Hepatocyte (in vitro differentiated cells): Measurements from ENCODE around the gene EIF6. TPM values are rescaled to one million over a fixed set of nuclear protein-coding genes. Genes with fewer than 3 reads are reported as not detected.

Experiments used
- DNase-seq: peaks from one replicate; pipeline ENCODE4 v3.0.0-alpha.2; 2016; ENCODE audit warnings: low spot score
- H2AFZ ChIP-seq: fragments of 200-600 bp; sonication (generic); 2 replicates; pipeline ENCODE4 v1.6.0; 2016; ENCODE audit warnings: antibody characterized with exemption, mild to moderate bottlenecking
- H3K27ac ChIP-seq: fragments of 200-600 bp; sonication (generic); 2 replicates; pipeline ENCODE4 v1.5.1; 2016; ENCODE audit warnings: mild to moderate bottlenecking
- H3K27me3 ChIP-seq: fragments of 200-600 bp; sonication (generic); 2 replicates; pipeline ENCODE4 v1.6.1; 2016
- H3K36me3 ChIP-seq: fragments of 200-600 bp; sonication (generic); replicated peaks from 2 replicates; pipeline ENCODE4 v1.5.1; 2016; ENCODE audit warnings: low read depth; ENCODE audit not compliant: insufficient read depth
- H3K4me1 ChIP-seq: fragments of 200-600 bp; sonication (generic); 2 replicates; pipeline ENCODE4 v1.5.1; 2016; ENCODE audit warnings: mild to moderate bottlenecking, moderate library complexity; ENCODE audit not compliant: insufficient read depth
- H3K4me2 ChIP-seq: fragments of 200-600 bp; sonication (generic); 2 replicates; pipeline ENCODE4 v1.6.0; 2016
- H3K4me3 ChIP-seq: fragments of 200-600 bp; sonication (generic); 2 replicates; pipeline ENCODE4 v1.5.1; 2016; ENCODE audit warnings: mild to moderate bottlenecking
- H3K79me2 ChIP-seq: fragments of 200-600 bp; sonication (generic); 2 replicates; pipeline ENCODE4 v1.6.0; 2017; ENCODE audit warnings: mild to moderate bottlenecking
- H3K9me2 ChIP-seq: fragments of 200-600 bp; sonication (generic); replicated peaks from 2 replicates; pipeline ENCODE4 v1.6.0; 2017; ENCODE audit warnings: mild to moderate bottlenecking; ENCODE audit not compliant: insufficient read depth
- H3K9me3 ChIP-seq: fragments of 200-600 bp; sonication (generic); 2 replicates; pipeline ENCODE4 v1.5.1; 2016; ENCODE audit warnings: low read depth, mild to moderate bottlenecking
- H4K20me1 ChIP-seq: fragments of 200-600 bp; sonication (generic); 2 replicates; pipeline ENCODE4 v1.6.0; 2016; ENCODE audit warnings: mild to moderate bottlenecking; ENCODE audit not compliant: insufficient read depth, poor library complexity, severe bottlenecking
- CTCF ChIP-seq: fragments of 200-600 bp; sonication (generic); IDR thresholded peaks from 2 replicates; pipeline ENCODE4 v1.5.1; 2016; ENCODE audit warnings: antibody characterized with exemption, mild to moderate bottlenecking; ENCODE audit not compliant: poor library complexity
- EZH2 ChIP-seq: fragments of 200-600 bp; sonication (generic); IDR thresholded peaks from 2 replicates; pipeline ENCODE4 v1.6.1; 2016; ENCODE audit warnings: antibody characterized with exemption, mild to moderate bottlenecking, borderline replicate concordance
- EZH2phosphoT487 ChIP-seq: fragments of 200-600 bp; sonication (generic); IDR thresholded peaks from one replicate; pipeline ENCODE4 v1.6.1; 2018; ENCODE audit warnings: antibody characterized with exemption, mild to moderate bottlenecking, low read depth, moderate library complexity; ENCODE audit not compliant: unreplicated experiment, severe bottlenecking
- WGBS: methylation state at CpG from one replicate; pipeline ENCODE4 v1.1.6; 2016; ENCODE audit warnings: low lambda C conversion rate; ENCODE audit errors: missing lambda C conversion rate; 5-methylcytosine and 5-hydroxymethylcytosine counted together
- polyA plus RNA-seq: library from polyadenylated mRNA; unstranded; fragments of >200 nt; fragmentation: Nextera tagmentation; extraction: Ambion mirVana; gene quantifications from 2 replicates; pipeline ENCODE4 v1.2.1, GENCODE V29; 2016
- total RNA-seq: library from RNA; depleted of rRNA; stranded (reverse); fragments of >200 nt; gene quantifications from 2 replicates; pipeline ENCODE4 v1.2.3, GENCODE V29; 2014

EIF6 gene
- total and polyA plus RNA-seq, 2 experiments from 2014 or later, result 112 to 230 TPM

- WGBS, result 88% methylated on average over 5 of the region's 5 CpGs
Measured at GRCh38 chr20:35311822-35312221, 27.2 kb upstream of the EIF6 start.

GRCh38 chr20:35311409-35311808 is 26.8 kb upstream of the EIF6 start:
- Histone ChIP-seq H3K4me2 (no peak overlapping the region), H3K27ac (peak overlapping the region; percentile 52)

More at GRCh38 chr20:35311822-35312221, 27.2 kb upstream of the EIF6 start:
- H3K9me2 ChIP-seq, result no peaks in the 10 kb centered on the region
- peaks cover 13% of the 10 kb centered on the region for H3K4me1 ChIP-seq
- H3K4me2 ChIP-seq, result no peak overlapping the region
- no peak overlapping the region for H3K4me3 ChIP-seq
- no peaks in the 10 kb centered on the region for H3K9me3 ChIP-seq
- no peak for DNase-seq
- H4K20me1 ChIP-seq, result no peaks in the 10 kb centered on the region
- H3K27me3 ChIP-seq, result no peaks in the 10 kb centered on the region
- H3K79me2 ChIP-seq, result no peaks in the 10 kb centered on the region
- no peaks in the 10 kb centered on the region for H3K36me3 ChIP-seq
- no peak overlapping the region for H2AFZ ChIP-seq
- TF ChIP-seq CTCF, result no peak
- TF ChIP-seq EZH2, result no peak
- TF ChIP-seq EZH2phosphoT487, result no peak
- peak overlapping the region; percentile 52 for H3K27ac ChIP-seq

GRCh38 chr20:35307666-35308653 is 23.4 kb upstream of the EIF6 start:
- H3K4me2 ChIP-seq, result no peak overlapping the region
- no peak for TF ChIP-seq EZH2phosphoT487
- no peak for TF ChIP-seq CTCF
- TF ChIP-seq EZH2, result no peak
- H3K79me2 ChIP-seq, result no peaks in the 10 kb centered on the region
- 83% methylated on average over 13 of the region's 13 CpGs for WGBS
- H3K27ac ChIP-seq, result peak overlapping the region; percentile 93
- no peaks in the 10 kb centered on the region for H4K20me1 ChIP-seq
- DNase-seq, result no peak
- H3K4me1 ChIP-seq, result peaks cover 46% of the 10 kb centered on the region
- H3K9me3 ChIP-seq, result no peaks in the 10 kb centered on the region
- no peaks in the 10 kb centered on the region for H3K27me3 ChIP-seq
- no peak overlapping the region for H2AFZ ChIP-seq
- no peak overlapping the region for H3K4me3 ChIP-seq
- H3K36me3 ChIP-seq, result no peaks in the 10 kb centered on the region
- H3K9me2 ChIP-seq, result no peaks in the 10 kb centered on the region

More at GRCh38 chr20:35311409-35311808, 26.8 kb upstream of the EIF6 start:
- WGBS, result 87% methylated on average over 2 of the region's 2 CpGs
- TF ChIP-seq CTCF, result no peak
- TF ChIP-seq EZH2, result no peak
- TF ChIP-seq EZH2phosphoT487, result no peak
- Histone ChIP-seq H3K27me3 (no peaks in the 10 kb centered on the region), H3K36me3 (no peaks in the 10 kb centered on the region), H3K9me3 (no peaks in the 10 kb centered on the region), H2AFZ (no peak overlapping the region), H3K9me2 (no peaks in the 10 kb centered on the region), H3K79me2 (no peaks in the 10 kb centered on the region), H4K20me1 (no peaks in the 10 kb centered on the region), H3K4me3 (no peak overlapping the region), H3K4me1 (peaks cover 17% of the 10 kb centered on the region)
- DNase-seq, result no peak
